GM19043 (cell line): Measurements from ENCODE around the gene HTR1D.

Experiments used
- ATAC-seq: cut with Tn5 transposase; IDR thresholded peaks from one replicate; pipeline ENCODE4 v1.9.1; 2021; ENCODE audit warnings: low read depth; ENCODE audit not compliant: unreplicated experiment

The HTR1D gene

GRCh38 chr1:23159963-23160877 is 57.1 kb downstream of the HTR1D start:
- ATAC-seq = no peak

- ATAC-seq = no peak
These were observed 60.4 kb downstream of the HTR1D start for GRCh38 chr1:23156940-23157339.

GRCh38 chr1:23152966-23153684 is 64.2 kb downstream of the HTR1D start:
- no peak for ATAC-seq

DNA sequence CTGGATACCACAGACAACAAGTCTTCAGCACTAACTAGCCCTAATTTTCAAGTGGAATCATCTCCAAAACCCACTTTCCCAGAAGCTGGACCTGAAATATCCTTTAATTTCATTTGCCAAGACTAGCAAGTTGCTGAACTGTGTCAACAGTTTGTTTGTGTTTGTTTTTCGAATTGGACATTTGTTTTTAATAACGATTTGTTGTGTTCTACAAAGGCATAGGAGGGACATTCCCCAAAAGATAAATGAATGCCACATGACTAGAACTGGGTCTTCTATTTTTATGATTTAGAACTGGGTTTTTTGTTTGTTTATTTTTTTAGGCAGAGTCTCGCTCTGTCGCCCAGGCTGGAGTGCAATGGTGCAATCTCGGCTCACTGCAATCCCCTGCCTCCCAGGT is 66.6 kb downstream of the HTR1D start:
- ATAC-seq = no peak

DNA sequence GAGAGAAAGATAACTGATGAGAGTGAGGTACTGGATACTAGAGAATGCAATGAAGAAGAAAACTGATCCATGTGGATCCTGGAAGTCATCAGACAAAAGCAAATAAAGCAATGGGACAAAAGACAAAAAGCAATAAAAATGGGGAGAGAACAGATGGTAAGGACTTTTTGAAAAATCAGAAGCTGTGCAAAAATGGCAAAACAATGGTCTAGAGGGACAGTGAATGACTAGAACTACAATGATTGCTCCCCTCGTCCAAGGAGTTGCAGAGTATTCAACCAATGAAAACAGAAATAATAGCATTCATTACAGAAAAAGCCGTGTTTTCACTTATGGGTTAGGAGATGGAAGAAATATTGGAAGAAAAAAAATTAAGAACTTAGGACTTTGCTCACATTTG is 67.2 kb downstream of the HTR1D start:
- ATAC-seq = no peak

DNA sequence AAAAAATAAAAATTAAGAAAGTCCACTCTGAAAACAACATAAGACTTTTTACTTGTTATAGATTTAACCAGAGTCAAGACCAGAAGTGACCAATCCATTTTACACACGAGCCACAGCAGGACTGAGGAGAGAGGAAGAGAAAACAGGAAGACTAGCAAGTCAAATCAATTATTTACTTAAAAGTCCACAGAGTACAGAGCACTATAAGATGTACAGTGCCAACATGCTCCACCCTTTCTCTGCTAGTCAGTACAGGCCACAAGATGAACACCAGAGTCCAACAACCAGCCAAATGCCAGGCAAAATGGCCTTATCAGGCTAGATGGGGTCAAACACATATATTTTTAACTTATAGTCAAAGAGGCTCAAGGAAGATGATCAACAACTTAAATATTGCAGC is 68.2 kb downstream of the HTR1D start:
- ATAC-seq = no peak

- no peak for ATAC-seq
These were observed 69.2 kb downstream of the HTR1D start for GRCh38 chr1:23148084-23148483.
